ENCODE measurements around the gene MCTS1. TPM values are rescaled to one million over a fixed set of nuclear protein-coding genes. Genes with fewer than 3 reads are reported as not detected.

Gene MCTS1
- total RNA-seq, 1 donor from 2014 or later = 27.2 TPM

- Histone ChIP-seq H3K4me1 (no peaks in the 10 kb centered on the region), H3K27me3 (no peaks in the 10 kb centered on the region)
- peaks cover 2% of the 10 kb centered on the region for H3K27me3 Mint-ChIP-seq (ENCODE audit: insufficient read depth, low read depth)
Measured at GRCh38 chrX:120560405-120560841, 43.5 kb upstream of the MCTS1 start.

GRCh38 chrX:120560842-120561633 is 42.9 kb upstream of the MCTS1 start, which contains the start of gene CUL4B:
TSS of gene CUL4B (minus strand) at chrX:120560962. CDS start at chrX:120560638, 324 bp downstream.
- H3K4me1 Mint-ChIP-seq = peaks cover 9% of the 10 kb centered on the region
- Histone ChIP-seq H3K36me3 (no peaks in the 10 kb centered on the region), H3K27ac (peak within 1 kb of the TSS; percentile 99), H3K9ac (peak within 1 kb of the TSS; percentile 87), H3K4me1 (no peaks in the 10 kb centered on the region), H3K27me3 (no peaks in the 10 kb centered on the region), H3K9me3 (ENCODE audit: low read depth) (no peaks in the 10 kb centered on the region), H3F3A (ENCODE audit: low read depth) (peaks cover 28% of the 10 kb centered on the region), H4K20me1 (ENCODE audit: low read depth) (peaks cover 3% of the 10 kb centered on the region), H3K4me2 (peak within 1 kb of the TSS; percentile 78), H3K4me3 (peak within 1 kb of the TSS; percentile 51), H2AFZ (replicated peaks) (peak within 1 kb of the TSS; percentile 76), H3K79me2 (ENCODE audit: low read depth) (peaks cover 41% of the 10 kb centered on the region)
- no peaks in the 10 kb centered on the region for H3K9me3 Mint-ChIP-seq
- H3K27ac Mint-ChIP-seq = peak within 1 kb of the TSS; percentile 94
- TF ChIP-seq EZH2phosphoT487 (IDR thresholded peaks at IDR 0.05) (no peak), EZH2 (IDR thresholded peaks at IDR 0.05) (no peak), CTCF (IDR thresholded peaks at IDR 0.05) (no peak)
- peak; percentile 94 for DNase-seq (ENCODE audit: low spot score)
- H3K27me3 Mint-ChIP-seq (ENCODE audit: insufficient read depth, low read depth) = peaks cover 2% of the 10 kb centered on the region
- H3K36me3 Mint-ChIP-seq = peaks cover 2% of the 10 kb centered on the region
- peak within 1 kb of the TSS; percentile 94 for H3K4me3 Mint-ChIP-seq

More at GRCh38 chrX:120560405-120560841, 43.5 kb upstream of the MCTS1 start:
- no peak for DNase-seq (ENCODE audit: low spot score)
- Mint-ChIP-seq H3K9me3 (no peaks in the 10 kb centered on the region), H3K4me3 (peak overlapping the region; percentile 94), H3K4me1 (peaks cover 9% of the 10 kb centered on the region), H3K36me3 (peaks cover 2% of the 10 kb centered on the region), H3K27ac (peak overlapping the region; percentile 86)
- no peaks in the 10 kb centered on the region for H3K9me3 ChIP-seq (ENCODE audit: low read depth)
- peaks cover 44% of the 10 kb centered on the region for H3K79me2 ChIP-seq (ENCODE audit: low read depth)
- TF ChIP-seq EZH2phosphoT487 (IDR thresholded peaks at IDR 0.05) = no peak
- no peak for TF ChIP-seq EZH2 (IDR thresholded peaks at IDR 0.05)
- H3K36me3 ChIP-seq = no peaks in the 10 kb centered on the region
- H3F3A ChIP-seq (ENCODE audit: low read depth) = peaks cover 28% of the 10 kb centered on the region
- peak overlapping the region; percentile 87 for H3K9ac ChIP-seq
- H4K20me1 ChIP-seq (ENCODE audit: low read depth) = peaks cover 3% of the 10 kb centered on the region
- H3K4me2 ChIP-seq = peak overlapping the region; percentile 77
- no peak overlapping the region for H2AFZ ChIP-seq (replicated peaks)
- H3K27ac ChIP-seq = peak overlapping the region; percentile 99
- peak overlapping the region; percentile 51 for H3K4me3 ChIP-seq

GRCh38 chrX:120561634-120562568 is 42.0 kb upstream of the MCTS1 start:
- no peak overlapping the region for H2AFZ ChIP-seq (replicated peaks)
- no peaks in the 10 kb centered on the region for H3K36me3 ChIP-seq
- Mint-ChIP-seq H3K27ac (peak overlapping the region; percentile 89), H3K4me3 (peak overlapping the region; percentile 94), H3K9me3 (no peaks in the 10 kb centered on the region), H3K27me3 (ENCODE audit: insufficient read depth, low read depth) (peaks cover 2% of the 10 kb centered on the region), H3K36me3 (no peaks in the 10 kb centered on the region), H3K4me1 (peaks cover 9% of the 10 kb centered on the region)
- peak overlapping the region; percentile 78 for H3K4me2 ChIP-seq
- peaks cover 33% of the 10 kb centered on the region for H3K79me2 ChIP-seq (ENCODE audit: low read depth)
- no peaks in the 10 kb centered on the region for H3K27me3 ChIP-seq
- H4K20me1 ChIP-seq (ENCODE audit: low read depth) = peaks cover 3% of the 10 kb centered on the region
- H3K4me3 ChIP-seq = peak overlapping the region; percentile 51
- no peaks in the 10 kb centered on the region for H3K9me3 ChIP-seq (ENCODE audit: low read depth)
- H3K9ac ChIP-seq = peak overlapping the region; percentile 60
- H3K27ac ChIP-seq = peak overlapping the region; percentile 55
- peaks cover 28% of the 10 kb centered on the region for H3F3A ChIP-seq (ENCODE audit: low read depth)
- DNase-seq (ENCODE audit: low spot score) = no peak
- TF ChIP-seq CTCF (IDR thresholded peaks at IDR 0.05) (no peak), EZH2phosphoT487 (IDR thresholded peaks at IDR 0.05) (no peak), EZH2 (IDR thresholded peaks at IDR 0.05) (no peak)
- no peaks in the 10 kb centered on the region for H3K4me1 ChIP-seq
